Dendritic cell treated with granulocyte-macrophage colony-stimulating factor and Interleukin-4, amounts not matched to agents 40 ng/mL and 50 ng/mL, for 4 days (primary cell): ENCODE measurements around the gene PM20D2.
"Not testable (repeated sequence)": the region's sequence is repeated elsewhere in the genome, so short reads cannot be mapped to it uniquely, and the experiment has no call there.

Experiments
- H3K27ac Mint-ChIP-seq: one replicate; pipeline ENCODE4 v1.8.0; 2022; ENCODE audit warnings: mild to moderate bottlenecking, mixed read lengths
- H3K27me3 Mint-ChIP-seq: one replicate; pipeline ENCODE4 v1.8.0; 2022; ENCODE audit warnings: mild to moderate bottlenecking, mixed read lengths
- H3K36me3 Mint-ChIP-seq: one replicate; pipeline ENCODE4 v1.8.0; 2022; ENCODE audit warnings: low read depth, mixed read lengths
- H3K4me1 Mint-ChIP-seq: one replicate; pipeline ENCODE4 v1.8.0; 2022; ENCODE audit warnings: low read depth, mixed read lengths
- H3K4me3 Mint-ChIP-seq: one replicate; pipeline ENCODE4 v1.8.0; 2022; ENCODE audit warnings: mild to moderate bottlenecking, moderate library complexity, mixed read lengths
- H3K9me3 Mint-ChIP-seq: one replicate; pipeline ENCODE4 v1.8.0; 2022; ENCODE audit warnings: mixed read lengths
- intact Hi-C: fragments of 100-400 bp; cut with micrococcal nuclease; formaldehyde crosslinking; loops from one replicate; pipeline ENCODE4 v1.15.0; 2022

PM20D2 gene, protein sequence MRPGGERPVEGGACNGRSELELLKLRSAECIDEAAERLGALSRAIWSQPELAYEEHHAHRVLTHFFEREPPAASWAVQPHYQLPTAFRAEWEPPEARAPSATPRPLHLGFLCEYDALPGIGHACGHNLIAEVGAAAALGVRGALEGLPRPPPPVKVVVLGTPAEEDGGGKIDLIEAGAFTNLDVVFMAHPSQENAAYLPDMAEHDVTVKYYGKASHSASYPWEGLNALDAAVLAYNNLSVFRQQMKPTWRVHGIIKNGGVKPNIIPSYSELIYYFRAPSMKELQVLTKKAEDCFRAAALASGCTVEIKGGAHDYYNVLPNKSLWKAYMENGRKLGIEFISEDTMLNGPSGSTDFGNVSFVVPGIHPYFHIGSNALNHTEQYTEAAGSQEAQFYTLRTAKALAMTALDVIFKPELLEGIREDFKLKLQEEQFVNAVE

DNA sequence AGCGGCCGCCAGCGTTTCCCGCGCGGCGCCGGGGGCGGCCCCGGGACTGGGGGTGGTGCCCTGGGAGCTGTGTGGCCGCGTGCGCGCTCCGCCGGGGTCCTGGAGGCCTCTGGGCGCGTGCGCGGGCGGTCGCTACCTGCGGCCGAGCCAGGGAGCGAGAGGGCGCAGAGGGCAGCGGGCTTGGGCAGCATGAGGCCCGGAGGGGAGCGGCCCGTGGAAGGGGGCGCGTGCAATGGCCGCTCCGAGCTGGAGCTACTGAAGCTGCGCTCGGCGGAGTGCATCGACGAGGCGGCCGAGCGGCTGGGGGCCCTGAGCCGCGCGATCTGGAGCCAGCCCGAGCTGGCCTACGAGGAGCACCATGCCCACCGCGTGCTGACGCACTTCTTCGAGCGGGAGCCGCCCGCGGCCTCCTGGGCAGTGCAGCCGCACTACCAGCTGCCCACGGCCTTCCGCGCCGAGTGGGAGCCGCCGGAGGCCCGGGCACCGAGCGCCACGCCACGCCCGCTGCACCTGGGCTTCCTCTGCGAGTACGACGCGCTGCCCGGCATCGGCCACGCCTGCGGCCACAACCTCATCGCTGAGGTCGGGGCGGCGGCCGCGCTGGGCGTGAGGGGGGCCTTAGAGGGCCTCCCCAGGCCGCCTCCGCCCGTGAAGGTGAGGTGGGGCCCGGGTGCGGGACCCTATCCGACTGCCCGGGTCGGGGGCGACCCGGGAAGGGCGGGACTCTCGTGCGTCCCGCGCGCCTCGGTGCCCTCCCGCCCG, at the start of gene PM20D2:
PM20D2 (plus strand) TSS at position 100 of the 762 bp plus-strand sequence; CDS start at position 190, 90 bp downstream.
- intact Hi-C loops = loop anchor here (10.0 kb wide), 2 partner anchors 61 to 161 kb away; partner anchors contain the start of gene PNRC1
- H3K36me3 Mint-ChIP-seq = no peaks in the 10 kb centered on the region

DNA sequence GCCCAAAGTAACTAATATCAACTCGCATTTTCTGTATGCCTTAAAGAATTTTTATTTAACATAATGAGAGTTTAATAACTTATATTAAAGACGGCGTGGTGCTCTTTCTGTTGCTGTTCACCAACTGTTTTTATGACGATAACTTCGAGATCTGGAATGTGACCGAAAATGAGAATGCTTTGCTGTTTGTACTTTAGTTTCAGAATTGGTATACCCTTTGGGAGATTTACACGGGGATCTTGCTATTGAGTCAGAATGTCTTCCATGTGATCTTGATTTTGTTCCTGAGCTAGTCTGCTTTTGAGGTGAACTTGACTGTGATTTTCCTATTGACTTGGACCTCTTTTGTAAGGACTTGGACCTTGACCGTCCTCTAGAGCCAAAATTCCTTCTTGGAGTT, 47.4 kb upstream of the PM20D2 start:
- Mint-ChIP-seq H3K9me3 (no peaks in the 10 kb centered on the region), H3K27me3 (no peaks in the 10 kb centered on the region), H3K4me3 (no peak overlapping the region), H3K36me3 (peaks cover 6% of the 10 kb centered on the region), H3K27ac (no peak overlapping the region), H3K4me1 (peaks cover 4% of the 10 kb centered on the region)
- intact Hi-C loops = no loop called here

More for the DNA sequence above, at the start of gene PM20D2:
- H3K9me3 Mint-ChIP-seq = no peaks in the 10 kb centered on the region
- peak within 1 kb of the TSS; percentile 46 for H3K27ac Mint-ChIP-seq
- peaks cover 8% of the 10 kb centered on the region for H3K4me1 Mint-ChIP-seq
- no peaks in the 10 kb centered on the region for H3K27me3 Mint-ChIP-seq
- peak within 1 kb of the TSS; percentile 78 for H3K4me3 Mint-ChIP-seq

DNA sequence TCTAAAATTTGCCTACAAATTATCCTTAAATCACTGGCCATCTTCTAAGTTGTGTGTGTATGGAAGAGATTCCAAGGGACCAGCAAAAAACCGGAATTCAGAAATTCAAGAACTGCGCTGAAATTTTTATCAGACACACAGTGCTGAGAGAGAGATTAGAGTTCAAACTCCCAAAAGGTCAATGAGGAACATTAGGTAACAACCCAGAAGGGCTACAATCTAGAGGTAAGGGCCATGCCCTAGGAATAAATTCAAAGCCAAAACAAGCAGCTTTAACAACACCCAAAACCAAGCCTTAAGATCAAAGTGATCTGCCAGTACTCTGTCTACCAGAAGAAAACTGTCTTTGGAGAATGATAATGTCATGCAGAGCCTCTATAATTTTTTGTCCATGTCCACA, 45.7 kb upstream of the PM20D2 start:
- Mint-ChIP-seq H3K27ac (no peak overlapping the region), H3K36me3 (peaks cover 6% of the 10 kb centered on the region), H3K9me3 (no peaks in the 10 kb centered on the region), H3K4me3 (no peak overlapping the region), H3K4me1 (peaks cover 4% of the 10 kb centered on the region), H3K27me3 (no peaks in the 10 kb centered on the region)
- intact Hi-C loops = no loop called here

DNA sequence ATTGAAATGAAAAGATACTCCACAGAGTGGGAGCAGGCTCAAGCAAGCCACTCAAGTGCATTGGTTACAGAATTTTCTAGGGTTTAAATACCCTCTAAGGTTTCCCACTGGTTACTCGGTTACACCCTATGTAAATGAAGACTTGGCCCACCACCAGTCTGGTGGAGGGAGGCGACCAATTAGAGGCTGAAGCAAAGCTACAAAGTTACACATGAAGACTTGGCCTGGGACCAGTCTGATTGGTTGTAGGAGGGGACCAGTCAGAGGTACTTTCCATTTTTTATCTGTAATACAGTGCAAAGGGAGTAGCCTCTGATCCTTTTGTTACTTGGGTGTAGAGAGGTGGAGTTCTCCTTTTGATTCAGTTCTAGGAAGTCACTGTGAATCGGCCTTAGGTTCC, 35.6 kb upstream of the PM20D2 start:
- Mint-ChIP-seq H3K27me3 (no peaks in the 10 kb centered on the region), H3K9me3 (no peaks in the 10 kb centered on the region), H3K4me3 (no peak overlapping the region), H3K27ac (no peak overlapping the region), H3K36me3 (no peaks in the 10 kb centered on the region), H3K4me1 (peaks cover 6% of the 10 kb centered on the region)
- intact Hi-C loops = no loop called here

DNA sequence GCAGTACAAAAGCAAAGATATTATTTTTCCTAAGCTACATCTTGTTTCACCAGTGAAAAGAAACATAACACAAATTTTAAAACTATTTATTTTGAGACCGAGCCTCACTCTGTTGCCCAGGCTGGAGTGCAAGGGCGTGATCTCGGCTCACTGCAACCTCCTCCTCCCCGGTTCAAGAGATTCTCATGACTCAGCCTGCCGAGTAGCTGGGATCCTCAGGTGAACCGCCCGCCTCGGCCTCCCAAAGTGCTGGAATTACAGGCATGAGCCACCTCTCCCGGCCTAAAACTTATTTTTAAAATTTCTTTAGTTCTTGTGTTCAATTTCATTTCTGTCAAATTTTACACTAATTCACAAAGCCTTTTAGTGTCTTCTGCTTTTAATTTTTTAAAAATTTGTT, 33.9 kb upstream of the PM20D2 start:
- intact Hi-C loops = no loop called here
- Mint-ChIP-seq H3K4me3 (no peak overlapping the region), H3K27ac (no peak overlapping the region), H3K4me1 (peaks cover 8% of the 10 kb centered on the region), H3K36me3 (no peaks in the 10 kb centered on the region), H3K9me3 (no peaks in the 10 kb centered on the region), H3K27me3 (peaks cover 5% of the 10 kb centered on the region)

DNA sequence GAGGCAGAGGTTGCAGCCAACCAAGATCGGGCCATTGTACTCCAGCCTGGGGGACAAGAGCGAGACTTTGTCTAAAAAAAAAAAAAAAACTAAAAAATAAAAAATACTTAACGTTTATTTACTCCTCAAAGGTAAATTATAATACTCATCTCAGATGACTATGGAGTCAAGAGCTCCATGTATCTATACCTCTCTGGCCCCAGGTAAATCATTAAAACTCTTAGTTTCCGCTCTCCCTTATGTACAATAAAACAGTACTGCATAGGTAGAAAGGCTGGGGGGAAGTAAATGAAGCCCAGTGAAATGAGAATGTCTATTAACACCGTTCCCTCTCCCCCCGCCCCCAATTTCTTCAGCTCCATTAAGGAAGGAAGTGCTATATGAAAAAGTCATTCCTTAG, 29.2 kb upstream of the PM20D2 start:
- Mint-ChIP-seq H3K4me3 (peak overlapping the region; percentile 79), H3K9me3 (peaks cover 9% of the 10 kb centered on the region), H3K27me3 (peaks cover 22% of the 10 kb centered on the region), H3K36me3 (no peaks in the 10 kb centered on the region), H3K27ac (no peak overlapping the region), H3K4me1 (peaks cover 5% of the 10 kb centered on the region)
- intact Hi-C loops = no loop called here

DNA sequence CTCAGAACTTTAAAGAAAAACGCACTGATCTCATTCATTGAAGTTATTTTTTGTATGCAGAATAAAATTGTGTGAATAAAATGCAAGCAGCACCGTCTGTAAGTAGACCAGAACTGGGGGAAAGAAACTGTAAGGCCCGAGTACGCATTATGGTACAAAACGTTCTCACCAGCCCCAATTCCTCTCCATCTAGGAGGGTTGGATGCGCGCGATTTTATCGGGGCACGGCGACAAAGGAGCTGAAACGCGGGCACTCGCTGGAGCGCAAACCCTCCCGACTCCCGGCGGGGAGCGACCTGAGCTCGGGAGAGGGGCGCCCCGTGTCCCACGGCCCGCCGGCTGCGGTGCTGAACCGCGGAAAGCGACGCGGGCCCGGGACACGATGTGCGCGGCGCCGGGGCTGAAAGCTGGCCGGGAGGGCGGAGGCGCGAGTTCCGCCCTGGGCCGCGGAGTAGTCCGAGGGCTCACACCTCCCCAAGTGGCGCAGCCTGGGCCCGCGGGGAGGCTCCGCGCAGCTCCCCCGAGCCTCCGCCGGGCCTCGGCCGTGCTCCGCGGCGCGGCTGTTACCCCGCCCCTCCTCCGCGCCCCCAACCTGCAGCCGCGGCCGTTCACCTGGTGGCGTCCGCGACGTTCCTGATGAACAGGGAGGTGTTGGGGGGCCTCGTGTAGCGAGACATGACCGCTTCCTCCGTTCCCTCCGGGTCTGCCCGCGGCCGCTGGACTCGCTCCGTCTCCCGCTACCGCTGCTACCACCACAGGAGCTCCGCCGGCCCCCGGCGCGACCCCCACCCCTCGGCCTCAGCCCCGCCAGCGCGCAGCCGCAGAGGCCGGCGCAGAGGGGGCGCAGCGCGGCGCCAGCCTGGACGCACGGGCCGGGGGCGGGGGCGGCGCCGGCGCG, 28.4 kb upstream of the PM20D2 start, which contains the start of gene SRSF12:
SRSF12 (minus strand) TSS at position 861 of the 898 bp plus-strand sequence; CDS start at position 677, 184 bp downstream.
- Mint-ChIP-seq H3K4me1 (peaks cover 5% of the 10 kb centered on the region), H3K9me3 (peaks cover 9% of the 10 kb centered on the region), H3K36me3 (no peaks in the 10 kb centered on the region), H3K4me3 (peak within 1 kb of the TSS; percentile 79), H3K27me3 (peaks cover 22% of the 10 kb centered on the region), H3K27ac (no peak within 1 kb of the TSS)
- intact Hi-C loops = no loop called here

DNA sequence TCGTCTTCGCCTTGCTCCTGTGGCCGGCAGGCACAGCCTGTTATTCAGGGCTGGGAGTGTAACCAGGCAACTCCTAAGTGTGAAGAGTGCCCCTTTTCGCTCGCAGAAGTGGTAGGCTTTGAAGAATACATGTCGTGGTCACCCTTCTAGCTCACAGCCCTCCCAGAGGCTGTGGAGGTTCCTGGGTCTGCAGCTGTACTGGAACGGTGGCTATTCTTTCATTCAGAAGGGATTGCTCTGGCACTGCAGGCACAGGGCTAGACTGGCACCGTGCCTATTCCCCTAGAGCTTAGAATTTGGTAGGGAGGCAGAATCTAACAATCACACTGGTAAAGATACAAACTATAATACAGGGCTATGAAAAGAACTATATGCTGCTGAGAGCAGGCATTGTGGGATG, 26.9 kb upstream of the PM20D2 start:
- peaks cover 9% of the 10 kb centered on the region for H3K9me3 Mint-ChIP-seq
- no peak overlapping the region for H3K4me3 Mint-ChIP-seq
- intact Hi-C loops = no loop called here
- no peak overlapping the region for H3K27ac Mint-ChIP-seq
- peaks cover 5% of the 10 kb centered on the region for H3K4me1 Mint-ChIP-seq
- peaks cover 22% of the 10 kb centered on the region for H3K27me3 Mint-ChIP-seq
- no peaks in the 10 kb centered on the region for H3K36me3 Mint-ChIP-seq

DNA sequence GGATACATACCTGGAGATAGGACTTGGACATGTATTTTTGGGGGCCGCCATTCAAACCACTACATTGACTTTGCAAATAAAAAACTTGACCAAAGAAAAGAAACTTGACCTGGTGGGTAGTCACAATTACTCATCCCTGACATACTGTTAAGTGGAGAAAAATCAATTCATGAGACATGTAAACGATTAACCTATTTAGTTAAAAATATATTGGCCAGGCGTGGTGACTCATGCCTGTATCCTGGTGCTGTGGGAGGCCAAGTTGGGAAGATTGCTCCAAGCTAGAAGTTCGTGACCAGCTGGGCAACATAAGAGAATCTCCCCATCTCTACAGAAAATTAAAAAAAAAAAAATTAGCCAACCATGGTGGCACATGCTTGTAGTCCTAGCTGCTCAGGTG, 25.5 kb upstream of the PM20D2 start:
- Mint-ChIP-seq H3K9me3 (peaks cover 9% of the 10 kb centered on the region), H3K4me3 (no peak overlapping the region), H3K36me3 (no peaks in the 10 kb centered on the region), H3K27ac (no peak overlapping the region), H3K27me3 (peaks cover 22% of the 10 kb centered on the region), H3K4me1 (peaks cover 5% of the 10 kb centered on the region)
- intact Hi-C loops = loop anchor here (5.0 kb wide), 1 partner anchor 122 kb away; no protein-coding TSS in a partner anchor

DNA sequence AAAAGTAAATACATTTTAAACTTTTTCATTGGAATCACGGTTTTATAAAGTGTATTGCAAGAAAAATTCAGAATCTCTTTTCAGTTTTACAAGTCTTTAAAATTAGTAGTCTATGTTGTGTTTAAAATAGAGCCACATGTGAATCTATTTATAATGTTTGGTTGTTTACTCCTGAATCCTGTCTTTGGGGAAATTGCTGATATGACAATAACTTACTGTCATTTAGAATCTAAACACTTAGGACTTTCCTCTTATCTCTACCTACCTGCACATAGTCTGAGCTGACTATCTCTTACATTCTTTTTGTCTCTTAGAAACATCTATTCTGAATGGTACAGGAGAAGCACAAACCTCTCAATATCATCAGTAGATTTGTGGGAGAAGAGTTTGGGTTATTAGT, 23.9 kb upstream of the PM20D2 start:
- no peak overlapping the region for H3K27ac Mint-ChIP-seq
- intact Hi-C loops = loop anchor here (5.0 kb wide), 1 partner anchor 120 kb away; no protein-coding TSS in a partner anchor
- peaks cover 3% of the 10 kb centered on the region for H3K4me1 Mint-ChIP-seq
- H3K36me3 Mint-ChIP-seq = no peaks in the 10 kb centered on the region
- peaks cover 9% of the 10 kb centered on the region for H3K9me3 Mint-ChIP-seq
- H3K4me3 Mint-ChIP-seq = no peak overlapping the region
- peaks cover 17% of the 10 kb centered on the region for H3K27me3 Mint-ChIP-seq

DNA sequence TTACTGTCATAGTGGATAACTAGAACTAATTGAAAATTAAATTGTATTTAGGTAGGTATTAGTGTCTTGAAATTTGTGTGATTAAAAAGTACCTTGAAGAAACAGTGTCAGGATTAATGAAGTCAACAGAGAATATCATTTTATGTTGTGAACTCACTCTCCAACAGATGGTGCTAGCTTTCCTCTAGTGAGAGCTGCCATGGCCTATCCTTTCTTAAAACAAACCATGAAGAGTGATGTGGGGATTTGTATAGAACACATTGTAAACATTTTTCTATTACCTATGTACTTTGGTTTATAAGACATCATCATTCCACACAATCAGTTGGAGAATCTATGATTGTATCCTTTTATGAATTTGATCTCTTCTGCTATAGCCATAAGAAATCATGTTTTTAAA, 23.2 kb upstream of the PM20D2 start:
- Mint-ChIP-seq H3K4me3 (no peak overlapping the region), H3K9me3 (peaks cover 9% of the 10 kb centered on the region), H3K36me3 (no peaks in the 10 kb centered on the region), H3K27me3 (peaks cover 13% of the 10 kb centered on the region), H3K27ac (no peak overlapping the region), H3K4me1 (no peaks in the 10 kb centered on the region)
- intact Hi-C loops = loop anchor here (5.0 kb wide), 1 partner anchor 120 kb away; no protein-coding TSS in a partner anchor

DNA sequence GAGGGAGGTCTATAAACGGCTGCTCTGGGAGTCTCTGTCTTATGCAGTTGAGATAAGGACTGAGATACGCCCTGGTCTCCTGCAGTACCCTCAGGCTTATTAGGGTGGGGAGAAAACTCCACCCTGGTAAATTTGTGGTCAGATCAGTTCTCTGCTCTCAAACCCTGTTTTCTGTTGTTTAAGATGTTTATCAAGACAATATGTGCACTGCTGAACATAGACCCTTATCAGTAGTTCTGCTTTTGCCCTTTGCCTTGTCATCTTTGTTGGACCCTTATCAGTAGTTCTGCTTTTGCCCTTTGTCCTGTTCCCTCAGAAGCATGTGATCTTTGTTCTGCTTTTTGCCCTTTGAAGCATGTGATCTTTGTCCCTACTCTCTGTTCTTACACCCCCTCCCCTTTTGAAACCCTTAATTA, 17.6 kb upstream of the PM20D2 start:
- H3K27me3 Mint-ChIP-seq, H3K4me3 Mint-ChIP-seq, H3K27ac Mint-ChIP-seq, intact Hi-C loops: not testable (repeated sequence)
- peaks cover 11% of the 10 kb centered on the region for H3K36me3 Mint-ChIP-seq
- peaks cover 16% of the 10 kb centered on the region for H3K9me3 Mint-ChIP-seq
- peaks cover 18% of the 10 kb centered on the region for H3K4me1 Mint-ChIP-seq

DNA sequence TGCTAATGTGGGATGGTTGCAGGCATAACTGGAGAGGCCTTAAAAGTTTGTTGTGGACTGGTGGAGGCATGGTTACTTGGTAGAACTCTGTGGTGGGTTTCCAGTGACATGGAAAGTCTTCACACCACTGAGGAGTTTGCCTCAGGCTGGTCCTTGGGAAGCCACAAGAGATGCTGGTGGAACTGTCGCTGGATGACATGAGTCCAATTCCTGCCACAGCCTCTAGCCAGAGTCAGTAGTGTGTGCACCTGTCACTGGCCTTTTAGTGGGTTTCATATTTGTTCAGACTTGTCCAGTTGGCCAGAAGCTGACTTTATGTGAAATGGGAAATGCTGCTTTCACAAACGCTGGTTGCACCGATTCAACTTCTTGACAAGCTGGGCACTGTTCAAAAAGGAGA, 14.3 kb upstream of the PM20D2 start:
- Mint-ChIP-seq H3K36me3 (peaks cover 11% of the 10 kb centered on the region), H3K4me1 (peaks cover 23% of the 10 kb centered on the region), H3K27ac (no peak overlapping the region), H3K4me3 (no peak overlapping the region), H3K27me3 (no peaks in the 10 kb centered on the region), H3K9me3 (peaks cover 16% of the 10 kb centered on the region)
- intact Hi-C loops = no loop called here
